HFF-Myc (cell line): ENCODE results near the gene PRPH2.

Experiments
- DNase-seq: peaks from one replicate; pipeline ENCODE4 v3.0.0-alpha.2; 2011; ENCODE audit warnings: low read depth; ENCODE audit errors: extremely low read depth
- H3K4me3 ChIP-seq: replicated peaks from 2 replicates; pipeline ENCODE4 v1.5.1; 2011; ENCODE audit warnings: low read depth, mild to moderate bottlenecking, control low read depth, low read length
- TF ChIP-seq, protein P1 (sequence below): IDR thresholded peaks from 2 replicates; pipeline ENCODE4 v1.5.1; 2012; ENCODE audit warnings: mild to moderate bottlenecking, low read depth, low read length, control low read depth; ENCODE audit errors: missing control alignments

PRPH2 gene

DNA sequence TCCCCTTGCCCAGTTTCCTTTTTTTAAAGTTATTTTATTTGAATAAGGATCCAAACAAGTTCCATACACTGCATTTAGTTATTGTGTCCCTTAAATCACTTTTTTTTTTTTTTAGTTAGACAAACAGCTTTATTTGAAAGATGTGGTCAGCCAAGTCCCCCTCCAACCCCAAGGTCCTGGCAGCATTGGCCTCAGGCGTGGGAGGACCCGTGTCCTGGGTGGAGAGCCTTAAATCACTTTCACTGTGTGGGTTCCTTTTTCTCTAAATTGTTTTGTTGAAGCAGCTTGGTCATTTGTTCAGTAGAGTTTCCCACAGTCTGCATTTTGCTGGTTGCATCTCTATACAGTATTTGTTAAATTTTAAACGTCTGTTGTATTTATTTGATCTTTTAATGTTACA is 28.7 kb upstream of the PRPH2 start:
- H3K4me3 ChIP-seq = no peak overlapping the region
- TF ChIP-seq, protein P1, sequence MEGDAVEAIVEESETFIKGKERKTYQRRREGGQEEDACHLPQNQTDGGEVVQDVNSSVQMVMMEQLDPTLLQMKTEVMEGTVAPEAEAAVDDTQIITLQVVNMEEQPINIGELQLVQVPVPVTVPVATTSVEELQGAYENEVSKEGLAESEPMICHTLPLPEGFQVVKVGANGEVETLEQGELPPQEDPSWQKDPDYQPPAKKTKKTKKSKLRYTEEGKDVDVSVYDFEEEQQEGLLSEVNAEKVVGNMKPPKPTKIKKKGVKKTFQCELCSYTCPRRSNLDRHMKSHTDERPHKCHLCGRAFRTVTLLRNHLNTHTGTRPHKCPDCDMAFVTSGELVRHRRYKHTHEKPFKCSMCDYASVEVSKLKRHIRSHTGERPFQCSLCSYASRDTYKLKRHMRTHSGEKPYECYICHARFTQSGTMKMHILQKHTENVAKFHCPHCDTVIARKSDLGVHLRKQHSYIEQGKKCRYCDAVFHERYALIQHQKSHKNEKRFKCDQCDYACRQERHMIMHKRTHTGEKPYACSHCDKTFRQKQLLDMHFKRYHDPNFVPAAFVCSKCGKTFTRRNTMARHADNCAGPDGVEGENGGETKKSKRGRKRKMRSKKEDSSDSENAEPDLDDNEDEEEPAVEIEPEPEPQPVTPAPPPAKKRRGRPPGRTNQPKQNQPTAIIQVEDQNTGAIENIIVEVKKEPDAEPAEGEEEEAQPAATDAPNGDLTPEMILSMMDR = no peak
- DNase-seq = no peak

DNA sequence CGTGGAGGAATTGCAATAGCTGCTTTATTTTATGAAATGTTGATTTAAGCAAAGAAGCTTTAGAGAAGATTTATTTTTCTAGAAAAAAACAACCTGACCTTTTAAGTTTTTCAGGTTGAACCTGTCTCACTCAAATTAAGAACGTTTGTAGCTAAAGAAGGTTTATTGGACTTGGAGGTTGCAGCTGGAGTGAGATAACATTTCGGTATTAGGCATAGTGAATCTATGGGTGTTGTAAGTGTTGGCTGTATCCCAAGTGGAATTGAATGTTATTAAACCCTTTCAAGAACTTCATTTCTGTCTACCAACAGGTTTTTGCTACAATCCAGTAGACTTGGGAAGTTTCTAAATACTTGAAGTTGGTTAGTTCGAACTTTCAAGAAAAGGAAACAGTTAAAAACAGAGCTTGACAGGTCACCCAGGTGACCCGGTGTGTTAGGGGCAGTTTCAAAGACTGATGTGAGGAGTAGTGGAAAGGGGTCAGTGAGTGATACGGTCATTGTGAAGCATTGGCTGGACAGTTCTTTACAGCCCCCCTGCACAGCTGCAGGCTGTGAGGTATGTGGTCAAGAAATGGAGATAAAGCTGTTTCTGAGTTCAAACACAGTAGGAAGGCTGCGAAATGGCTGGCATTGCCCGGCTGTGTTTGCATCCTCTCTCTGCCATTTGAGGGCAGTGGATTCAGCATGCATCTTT is 26.0 kb upstream of the PRPH2 start:
- no peak for DNase-seq
- TF ChIP-seq, protein P1 = no peak
- no peak overlapping the region for H3K4me3 ChIP-seq

- TF ChIP-seq, protein P1 = no peak
- H3K4me3 ChIP-seq = peak overlapping the region; percentile 97
- DNase-seq = peak; percentile 85
These were observed 24.3 kb upstream of the PRPH2 start for GRCh38 chr6:42746463-42747391.

- peak within 1 kb of the TSS; percentile 97 for H3K4me3 ChIP-seq
- TF ChIP-seq, protein P1 = no peak
- DNase-seq = peak; percentile 95
These were observed 23.5 kb upstream of the PRPH2 start, which contains the start of gene TBCC for GRCh38 chr6:42745640-42746462. TBCC (minus strand) TSS chr6:42746103; CDS start chr6:42746073, 30 bp downstream.

DNA sequence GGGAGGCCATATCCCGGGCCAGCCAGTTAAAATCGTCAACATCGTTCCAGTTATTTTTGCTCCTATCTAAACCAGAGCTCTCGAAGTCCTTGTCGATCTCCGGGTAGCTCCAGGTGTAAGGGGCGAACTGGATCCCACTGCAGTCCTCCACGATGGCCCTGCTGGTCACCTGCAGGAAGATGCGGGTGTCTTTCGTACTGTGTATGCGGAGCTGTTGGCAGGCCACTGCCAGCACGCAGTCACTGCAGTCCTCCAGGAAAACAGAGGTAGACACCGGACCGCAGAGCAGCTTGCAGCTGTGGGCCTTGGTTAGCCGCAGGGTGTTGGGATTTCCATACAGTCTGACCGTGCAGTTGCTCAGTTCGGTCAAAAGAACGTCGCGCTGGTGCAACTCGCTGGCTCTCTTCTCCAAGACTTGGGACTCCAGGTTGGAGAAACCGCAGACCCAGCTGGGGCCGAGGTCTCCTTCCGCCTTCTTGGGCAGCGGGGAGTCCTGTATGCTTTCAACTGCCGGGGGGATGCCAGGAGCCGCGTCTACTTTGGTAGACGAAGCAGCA is 22.8 kb upstream of the PRPH2 start:
- no peak for DNase-seq
- H3K4me3 ChIP-seq = peak overlapping the region; percentile 97
- TF ChIP-seq, protein P1 = no peak

GRCh38 chr6:42744351-42744893 is 22.0 kb upstream of the PRPH2 start:
- TF ChIP-seq, protein P1 = no peak
- peak overlapping the region; percentile 97 for H3K4me3 ChIP-seq
- DNase-seq = no peak
